CD8-positive, alpha-beta memory T cell (primary cell): ENCODE results near the gene ST6GAL1. TPM values are rescaled to one million over a fixed set of nuclear protein-coding genes. Genes with fewer than 3 reads are reported as not detected.

Experiments
- CTCF ChIA-PET: fragments of 350-600 bp; sonication (Branson Sonifier 250); formaldehyde crosslinking; loops from one replicate; lab custom pipeline; 2021; ENCODE audit warnings: antibody characterized with exemption; lab: Charles Lee
- POLR2A ChIA-PET: fragments of 350-600 bp; sonication (Branson Sonifier 250); formaldehyde crosslinking; loops from one replicate; lab custom pipeline; 2021; ENCODE audit warnings: antibody characterized with exemption; lab: Charles Lee
- DNase-seq, 5 donors: peaks; one replicate each; pipeline versions ENCODE4 v3.0.0 to v3.0.0-alpha.2; 2020 to 2022; ENCODE audit warnings: mixed read lengths in 1 of 5
- H3K27ac ChIP-seq: one replicate; pipeline ENCODE4 v1.7.0; 2013; ENCODE audit warnings: low read depth, mild to moderate bottlenecking, low read length, moderate library complexity
- H3K27me3 ChIP-seq: 2 replicates; pipeline ENCODE4 v1.7.0; 2013; ENCODE audit warnings: low read length, mild to moderate bottlenecking; ENCODE audit not compliant: insufficient read depth, poor library complexity, severe bottlenecking
- H3K36me3 ChIP-seq: 2 replicates; pipeline ENCODE4 v1.7.0; 2013; ENCODE audit warnings: mild to moderate bottlenecking, low read length, moderate library complexity; ENCODE audit not compliant: insufficient read depth
- H3K4me1 ChIP-seq: 2 replicates; pipeline ENCODE4 v1.7.0; 2013; ENCODE audit warnings: mild to moderate bottlenecking, low read length, moderate library complexity; ENCODE audit not compliant: insufficient read depth
- H3K4me3 ChIP-seq: 2 replicates; pipeline ENCODE4 v1.7.0; 2013; ENCODE audit warnings: mild to moderate bottlenecking, low read length
- H3K9me3 ChIP-seq: 2 replicates; pipeline ENCODE4 v1.7.0; 2013; ENCODE audit warnings: mild to moderate bottlenecking, low read length
- H3K27ac Mint-ChIP-seq, 8 donors: one replicate each; pipeline ENCODE4 v1.8.0; 2020 to 2021; ENCODE audit warnings: mixed read lengths in 8 of 8, mild to moderate bottlenecking in 6 of 8, inconsistent platforms in 3 of 8, moderate library complexity in 3 of 8
- H3K27me3 Mint-ChIP-seq, 2 donors: one replicate each; pipeline ENCODE4 v1.8.0; 2020 to 2021; ENCODE audit warnings: mixed read lengths in 2 of 2, mild to moderate bottlenecking in 1 of 2, moderate library complexity in 1 of 2
- H3K36me3 Mint-ChIP-seq, 3 donors: one replicate each; pipeline ENCODE4 v1.8.0; 2020 to 2021; ENCODE audit warnings: mixed read lengths in 3 of 3, inconsistent platforms in 1 of 3, mild to moderate bottlenecking in 1 of 3
- H3K4me1 Mint-ChIP-seq, 3 donors: one replicate each; pipeline ENCODE4 v1.8.0; 2020 to 2021; ENCODE audit warnings: mixed read lengths in 3 of 3, inconsistent platforms in 1 of 3, mild to moderate bottlenecking in 1 of 3
- H3K4me3 Mint-ChIP-seq, 7 donors: one replicate each; pipeline ENCODE4 v1.8.0; 2020 to 2021; ENCODE audit warnings: mixed read lengths in 7 of 7, mild to moderate bottlenecking in 6 of 7, moderate library complexity in 4 of 7, inconsistent platforms in 2 of 7
- H3K9me3 Mint-ChIP-seq, 5 donors: one replicate each; pipeline ENCODE4 v1.8.0; 2020 to 2022; ENCODE audit warnings: mixed read lengths in 5 of 5, mild to moderate bottlenecking in 3 of 5, moderate library complexity in 2 of 5, inconsistent platforms in 1 of 5
- polyA plus RNA-seq: library from polyadenylated mRNA; unstranded; fragments of 300-500 nt; fragmentation: Illumina TruSeq; gene quantifications from one replicate; pipeline ENCODE4 v1.2.3, GENCODE V29; 2021
- total RNA-seq, 2 experiments: library from RNA; stranded (reverse); gene quantifications; one replicate each; pipeline ENCODE4 v1.2.3, GENCODE V29; 2021

ST6GAL1 gene
- total and polyA plus RNA-seq, 3 experiments from 2014 or later = 96.8 to 139 (median 108) TPM

GRCh38 chr3:186973702-186974101 lies 43.4 kb downstream of the ST6GAL1 start:
- Mint-ChIP-seq H3K4me1 (peaks cover 42 to 64% (median 59%) of the 10 kb centered on the region in 3 donors), H3K36me3 (peaks cover 0 to 83% (median 28%) of the 10 kb centered on the region in 3 donors), H3K27me3 (no peaks in the 10 kb centered on the region), H3K27ac (peak overlapping the region in 5 of 8 donors; percentile 31 to 70 (median 61)), H3K9me3 (no peaks in the 10 kb centered on the region), H3K4me3 (no peak overlapping the region)
- peaks cover 44% of the 10 kb centered on the region for H3K36me3 ChIP-seq
- ChIA-PET CTCF (interaction anchor here (1.4 kb wide), 2 partner anchors 27 to 124 kb away, joined by 3 to 7 read pairs; no protein-coding TSS in a partner anchor), POLR2A (interaction anchor here (0.6 kb wide), 1 partner anchor 124 kb away, joined by 4 read pairs; no protein-coding TSS in a partner anchor)
- no peaks in the 10 kb centered on the region for H3K9me3 ChIP-seq
- no peak overlapping the region for H3K4me3 ChIP-seq
- H3K4me1 ChIP-seq = peaks cover 7% of the 10 kb centered on the region
- no peak overlapping the region for H3K27ac ChIP-seq
- H3K27me3 ChIP-seq = no peaks in the 10 kb centered on the region
- DNase-seq = no peak

GRCh38 chr3:186974824-186975313 lies 44.5 kb downstream of the ST6GAL1 start:
- no peaks in the 10 kb centered on the region for H3K27me3 ChIP-seq
- peaks cover under 1% of the 10 kb centered on the region for H3K4me1 ChIP-seq
- H3K27me3 Mint-ChIP-seq = no peaks in the 10 kb centered on the region
- H3K36me3 Mint-ChIP-seq = peaks cover 0 to 87% (median 26%) of the 10 kb centered on the region in 3 donors
- no peak for DNase-seq
- POLR2A ChIA-PET = no interaction called here
- no peak overlapping the region for H3K4me3 Mint-ChIP-seq
- H3K9me3 Mint-ChIP-seq = no peaks in the 10 kb centered on the region
- H3K4me1 Mint-ChIP-seq = peaks cover 39 to 61% (median 55%) of the 10 kb centered on the region in 3 donors
- no peak overlapping the region for H3K4me3 ChIP-seq
- CTCF ChIA-PET = interaction anchor here (1.4 kb wide), 1 partner anchor 126 kb away, joined by 7 read pairs; no protein-coding TSS in a partner anchor
- no peak overlapping the region for H3K27ac ChIP-seq
- peak overlapping the region; percentile 9 to 89 (median 66) for H3K27ac Mint-ChIP-seq
- peaks cover 50% of the 10 kb centered on the region for H3K36me3 ChIP-seq
- H3K9me3 ChIP-seq = no peaks in the 10 kb centered on the region

- Mint-ChIP-seq H3K27ac (peak overlapping the region in 4 of 8 donors; percentile 1 to 92 (median 65)), H3K4me1 (peaks cover 37 to 57% (median 56%) of the 10 kb centered on the region in 3 donors), H3K36me3 (peaks cover 0 to 87% (median 30%) of the 10 kb centered on the region in 3 donors), H3K27me3 (no peaks in the 10 kb centered on the region), H3K4me3 (no peak overlapping the region), H3K9me3 (no peaks in the 10 kb centered on the region)
- POLR2A ChIA-PET = no interaction called here
- Histone ChIP-seq H3K9me3 (no peaks in the 10 kb centered on the region), H3K4me3 (no peak overlapping the region), H3K27me3 (no peaks in the 10 kb centered on the region), H3K4me1 (no peaks in the 10 kb centered on the region), H3K36me3 (peaks cover 51% of the 10 kb centered on the region), H3K27ac (no peak overlapping the region)
- CTCF ChIA-PET = no interaction called here
- DNase-seq = no peak
These were observed 45.4 kb downstream of the ST6GAL1 start for GRCh38 chr3:186975726-186976125.

GRCh38 chr3:186976837-186977750 lies 46.8 kb downstream of the ST6GAL1 start:
- Histone ChIP-seq H3K4me1 (no peaks in the 10 kb centered on the region), H3K36me3 (peaks cover 55% of the 10 kb centered on the region), H3K4me3 (no peak overlapping the region), H3K9me3 (no peaks in the 10 kb centered on the region), H3K27me3 (no peaks in the 10 kb centered on the region), H3K27ac (no peak overlapping the region)
- ChIA-PET POLR2A (no interaction called here), CTCF (interaction anchor here (2.0 kb wide), 1 partner anchor 128 kb away, joined by 7 read pairs; no protein-coding TSS in a partner anchor)
- Mint-ChIP-seq H3K4me1 (peaks cover 41 to 61% (median 58%) of the 10 kb centered on the region in 3 donors), H3K4me3 (no peak overlapping the region), H3K27me3 (no peaks in the 10 kb centered on the region), H3K9me3 (no peaks in the 10 kb centered on the region), H3K36me3 (peaks cover 0 to 88% (median 30%) of the 10 kb centered on the region in 3 donors), H3K27ac (peak overlapping the region in 5 of 8 donors; percentile 32 to 60 (median 55))
- DNase-seq = no peak

GRCh38 chr3:186978712-186979111 lies 48.4 kb downstream of the ST6GAL1 start:
- H3K36me3 Mint-ChIP-seq = peaks cover 7 to 89% (median 31%) of the 10 kb centered on the region in 3 donors
- H3K4me3 Mint-ChIP-seq = no peak overlapping the region
- H3K27ac Mint-ChIP-seq = peak overlapping the region in 4 of 8 donors; percentile 31 to 73 (median 46)
- Histone ChIP-seq H3K36me3 (peaks cover 50% of the 10 kb centered on the region), H3K27me3 (no peaks in the 10 kb centered on the region), H3K27ac (no peak overlapping the region), H3K9me3 (no peaks in the 10 kb centered on the region), H3K4me3 (no peak overlapping the region), H3K4me1 (no peaks in the 10 kb centered on the region)
- POLR2A ChIA-PET = no interaction called here
- no peaks in the 10 kb centered on the region for H3K27me3 Mint-ChIP-seq
- H3K9me3 Mint-ChIP-seq = no peaks in the 10 kb centered on the region
- no peak for DNase-seq
- H3K4me1 Mint-ChIP-seq = peaks cover 37 to 65% (median 58%) of the 10 kb centered on the region in 3 donors
- CTCF ChIA-PET = interaction anchor here (1.0 to 2.0 kb wide), 3 partner anchors 10 to 129 kb away, joined by 3 to 7 read pairs (median 5); no protein-coding TSS in a partner anchor

- H3K36me3 Mint-ChIP-seq = peaks cover 7 to 86% (median 32%) of the 10 kb centered on the region in 3 donors
- no peak overlapping the region for H3K4me3 ChIP-seq
- H3K4me1 ChIP-seq = no peaks in the 10 kb centered on the region
- DNase-seq = no peak
- no peaks in the 10 kb centered on the region for H3K27me3 ChIP-seq
- no peaks in the 10 kb centered on the region for H3K9me3 Mint-ChIP-seq
- POLR2A ChIA-PET = no interaction called here
- H3K27ac Mint-ChIP-seq = peak overlapping the region in 1 of 8 donors; percentile 11
- peaks cover 38 to 64% (median 56%) of the 10 kb centered on the region in 3 donors for H3K4me1 Mint-ChIP-seq
- H3K9me3 ChIP-seq = no peaks in the 10 kb centered on the region
- H3K27me3 Mint-ChIP-seq = no peaks in the 10 kb centered on the region
- no peak overlapping the region for H3K27ac ChIP-seq
- peaks cover 47% of the 10 kb centered on the region for H3K36me3 ChIP-seq
- CTCF ChIA-PET = interaction anchor here (0.8 kb wide), 1 partner anchor 130 kb away, joined by 3 read pairs; no protein-coding TSS in a partner anchor
- H3K4me3 Mint-ChIP-seq = no peak overlapping the region
These were observed 49.5 kb downstream of the ST6GAL1 start for GRCh38 chr3:186979852-186980251.

- no peaks in the 10 kb centered on the region for H3K4me1 ChIP-seq
- H3K36me3 Mint-ChIP-seq = peaks cover 8 to 81% (median 27%) of the 10 kb centered on the region in 3 donors
- H3K4me3 ChIP-seq = no peak overlapping the region
- CTCF ChIA-PET = interaction anchor here (1.2 to 1.9 kb wide), 2 partner anchors 132 to 169 kb away, joined by 3 to 5 read pairs; no protein-coding TSS in a partner anchor
- H3K9me3 ChIP-seq = no peaks in the 10 kb centered on the region
- no peaks in the 10 kb centered on the region for H3K9me3 Mint-ChIP-seq
- no peak for DNase-seq
- no peaks in the 10 kb centered on the region for H3K27me3 ChIP-seq
- H3K4me3 Mint-ChIP-seq = no peak overlapping the region
- no peak overlapping the region for H3K27ac ChIP-seq
- H3K27me3 Mint-ChIP-seq = peaks cover 0 to 1% of the 10 kb centered on the region in 2 donors
- H3K27ac Mint-ChIP-seq = peak overlapping the region in 6 of 8 donors; percentile 7 to 91 (median 72)
- peaks cover 37 to 64% (median 49%) of the 10 kb centered on the region in 3 donors for H3K4me1 Mint-ChIP-seq
- POLR2A ChIA-PET = no interaction called here
- peaks cover 36% of the 10 kb centered on the region for H3K36me3 ChIP-seq
These were observed 50.7 kb downstream of the ST6GAL1 start for GRCh38 chr3:186980989-186981388.
